Liver (tissue), 9 donors: ENCODE data around the gene GATA5. TPM values are rescaled to one million over a fixed set of nuclear protein-coding genes. Genes with fewer than 3 reads are reported as not detected.

Experiments
- DNase-seq: peaks from one replicate; pipeline ENCODE4 v3.0.0-alpha.2; 2017; ENCODE audit warnings: low spot score
- H3K27ac ChIP-seq, 2 donors: one replicate each; pipeline ENCODE4 v1.7.0; 2013; ENCODE audit warnings: inconsistent platforms in 2 of 2, low read length in 2 of 2, control low read depth in 1 of 2, low read depth in 1 of 2, mild to moderate bottlenecking in 1 of 2
- H3K27me3 ChIP-seq, 4 donors: one replicate each; pipeline versions ENCODE4 v1.6.1 to v1.7.0; 2013; ENCODE audit warnings: low read length in 3 of 4, inconsistent platforms in 1 of 4, mild to moderate bottlenecking in 1 of 4, moderate library complexity in 1 of 4; ENCODE audit not compliant: control insufficient read depth in 4 of 4, insufficient read depth in 4 of 4
- H3K36me3 ChIP-seq, 4 donors: one replicate each; pipeline versions ENCODE4 v1.6.1 to v1.7.0; 2013; ENCODE audit warnings: low read length in 3 of 4, mild to moderate bottlenecking in 3 of 4, low read depth in 1 of 4, moderate library complexity in 1 of 4; ENCODE audit not compliant: control insufficient read depth in 4 of 4, insufficient read depth in 3 of 4
- H3K4me1 ChIP-seq, 4 donors: one replicate each; pipeline versions ENCODE4 v1.6.1 to v1.7.0; 2013; ENCODE audit warnings: low read length in 3 of 4, mild to moderate bottlenecking in 3 of 4, moderate library complexity in 1 of 4; ENCODE audit not compliant: control insufficient read depth in 4 of 4, insufficient read depth in 4 of 4
- H3K4me3 ChIP-seq, 3 donors: one replicate each; pipeline versions ENCODE4 v1.6.1 to v1.7.0; 2013; ENCODE audit warnings: low read length in 3 of 3, control low read depth in 1 of 3, low read depth in 1 of 3, mild to moderate bottlenecking in 1 of 3
- H3K9ac ChIP-seq, 2 donors: one replicate each; pipeline ENCODE4 v1.7.0; 2013; ENCODE audit warnings: low read length in 2 of 2, mild to moderate bottlenecking in 2 of 2, moderate library complexity in 2 of 2, control low read depth in 1 of 2, low read depth in 1 of 2
- H3K9me3 ChIP-seq, 4 donors: one replicate each; pipeline versions ENCODE4 v1.6.1 to v1.7.0; 2013; ENCODE audit warnings: low read length in 3 of 4; ENCODE audit not compliant: control insufficient read depth in 4 of 4
- EGR1 ChIP-seq, 2 donors: IDR thresholded peaks; 2 replicates each; pipeline ENCODE4 v1.6.1; 2016 to 2018; ENCODE audit warnings: antibody characterized with exemption in 2 of 2, low read depth in 2 of 2
- FOXA1 ChIP-seq: IDR thresholded peaks from 2 replicates; pipeline ENCODE4 v1.6.1; 2016; ENCODE audit warnings: antibody characterized with exemption
- FOXA2 ChIP-seq: IDR thresholded peaks from 2 replicates; pipeline ENCODE4 v1.6.1; 2016; ENCODE audit warnings: antibody characterized with exemption
- GABPA ChIP-seq, 2 donors: IDR thresholded peaks in 1 of 2; conservative IDR thresholded peaks in 1 of 2; 2 replicates each; pipeline ENCODE4 v1.6.1; 2016; ENCODE audit warnings: antibody characterized with exemption in 2 of 2, mild to moderate bottlenecking in 1 of 2, moderate library complexity in 1 of 2
- HNF4A ChIP-seq, 2 donors: conservative IDR thresholded peaks; 2 replicates each; pipeline ENCODE4 v1.6.1; 2016; ENCODE audit warnings: antibody characterized with exemption in 2 of 2, mild to moderate bottlenecking in 2 of 2
- HNF4G ChIP-seq: IDR thresholded peaks from 2 replicates; pipeline ENCODE4 v1.6.1; 2016; ENCODE audit warnings: antibody characterized with exemption
- JUND ChIP-seq, 2 donors: IDR thresholded peaks; 2 replicates each; pipeline ENCODE4 v1.6.1; 2016; ENCODE audit warnings: antibody characterized with exemption in 2 of 2
- NR2F2 ChIP-seq: IDR thresholded peaks from 2 replicates; pipeline ENCODE4 v1.6.1; 2016; ENCODE audit warnings: antibody characterized with exemption
- RAD21 ChIP-seq, 2 donors: IDR thresholded peaks; 2 replicates each; pipeline ENCODE4 v1.6.1; 2016; ENCODE audit warnings: antibody characterized with exemption in 2 of 2, mild to moderate bottlenecking in 2 of 2
- RXRA ChIP-seq, 2 donors: IDR thresholded peaks; 2 replicates each; pipeline ENCODE4 v1.6.1; 2017 to 2018; ENCODE audit warnings: antibody characterized with exemption in 2 of 2, mild to moderate bottlenecking in 1 of 2
- SP1 ChIP-seq: IDR thresholded peaks from 2 replicates; pipeline ENCODE4 v1.6.1; 2018; ENCODE audit warnings: antibody characterized with exemption, mild to moderate bottlenecking
- TAF1 ChIP-seq: conservative IDR thresholded peaks from 2 replicates; pipeline ENCODE4 v1.6.1; 2016; ENCODE audit warnings: antibody characterized with exemption, mild to moderate bottlenecking
- YY1 ChIP-seq: IDR thresholded peaks from 2 replicates; pipeline ENCODE4 v1.6.1; 2016; ENCODE audit warnings: antibody characterized with exemption, mild to moderate bottlenecking
- WGBS: extraction: QIAGEN DNeasy Blood & Tissue Kit; methylation state at CpG from one replicate; pipeline ENCODE4 v1.1.7; 2013; 5-methylcytosine and 5-hydroxymethylcytosine counted together
- polyA plus RNA-seq, 2 donors: library from polyadenylated mRNA; stranded (reverse) in 1 of 2; unstranded in 1 of 2; fragments of 200-250 nt in 1 of 2; fragments of >200 nt in 1 of 2; fragmentation: Nextera tagmentation in 1 of 2; extraction: Ambion mirVana in 1 of 2; gene quantifications; one replicate each; pipeline versions ENCODE4 v1.2.1 to v1.2.3, GENCODE V29; 2013 to 2015
- total RNA-seq, 2 donors: library from RNA; depleted of rRNA; stranded (reverse); fragments of >200 nt; gene quantifications; one replicate each; pipeline ENCODE4 v1.2.3, GENCODE V29; 2014
- TF ChIP-seq, protein P1 (sequence below): IDR thresholded peaks from 2 replicates; pipeline ENCODE4 v1.6.1; 2016; ENCODE audit warnings: antibody characterized with exemption
- TF ChIP-seq, protein P2 (sequence below): IDR thresholded peaks from 2 replicates; pipeline ENCODE4 v1.6.1; 2016; ENCODE audit warnings: antibody characterized with exemption, mild to moderate bottlenecking
- TF ChIP-seq, protein P3 (sequence below): IDR thresholded peaks from 2 replicates; pipeline ENCODE4 v1.6.1; 2016; ENCODE audit warnings: antibody characterized with exemption
- TF ChIP-seq, protein P4 (sequence below): IDR thresholded peaks from 2 replicates; pipeline ENCODE4 v1.6.1; 2016; ENCODE audit warnings: antibody characterized with exemption
- TF ChIP-seq, protein P5 (sequence below): fragments of 150-350 bp; IDR thresholded peaks from 2 replicates; pipeline ENCODE4 v1.5.1; 2017; ENCODE audit warnings: improper control_type of control experiment, low read depth, low read length; ENCODE audit not compliant: missing input control
- donor health status: healthy.
- donor health status: healthy.
- donor health status: healthy.
- donor health status: healthy.
- donor health status: healthy.

Gene GATA5
- total and polyA plus RNA-seq, 4 donors: 0.25 to 6.1 (median 0.34) TPM

DNA sequence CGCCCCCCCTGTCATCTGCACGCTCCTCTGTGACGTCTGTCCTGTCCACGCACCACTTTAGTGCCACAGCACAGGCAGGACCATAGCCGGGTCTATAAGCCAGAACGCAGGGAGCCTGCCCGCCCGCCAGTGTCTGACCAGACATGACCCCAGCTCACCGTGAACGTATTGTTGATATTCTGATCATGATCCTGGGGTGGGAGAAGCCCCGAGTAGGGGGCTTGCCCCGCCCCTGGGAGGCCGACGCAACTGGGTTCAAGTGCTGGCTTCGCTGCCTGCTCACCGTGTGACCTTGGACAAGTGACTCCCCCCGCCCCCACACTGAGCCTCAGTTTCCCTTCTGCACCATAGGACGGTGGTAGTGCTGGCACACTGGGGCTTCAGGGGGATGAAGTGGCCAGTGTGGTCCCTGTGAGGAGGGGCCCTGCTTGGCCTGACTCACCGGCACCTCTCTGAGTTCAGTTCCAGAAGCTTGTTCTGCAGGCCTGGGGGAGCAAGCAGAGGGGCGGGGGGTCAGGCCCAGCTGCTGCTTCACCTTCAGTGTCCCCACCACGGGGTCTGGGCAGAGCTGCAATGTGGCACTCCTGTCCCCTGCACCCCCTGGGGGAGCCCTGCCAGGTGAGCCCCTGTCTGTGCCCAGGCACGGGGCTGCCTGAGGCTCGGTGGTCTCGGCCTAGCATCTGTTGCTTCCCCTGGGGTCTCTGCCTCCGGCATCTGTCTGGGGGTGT, 57.6 kb downstream of the GATA5 start:
- Histone ChIP-seq H3K27me3 (no peaks in the 10 kb centered on the region), H3K9me3 (no peaks in the 10 kb centered on the region), H3K4me3 (no peak overlapping the region), H3K36me3 (no peaks in the 10 kb centered on the region), H3K27ac (no peak overlapping the region), H3K9ac (no peak overlapping the region), H3K4me1 (peaks cover 0 to 3% (median 0%) of the 10 kb centered on the region in 4 donors)
- DNase-seq: no peak
- 77% methylated on average over 25 of the region's 25 CpGs for WGBS
- TF ChIP-seq FOXA1 (no peak), TAF1 (no peak), HNF4A (conservative IDR thresholded peaks at IDR 0.05) (no peak), GABPA (IDR thresholded peaks at IDR 0.05 in 1 of 2, conservative IDR thresholded peaks at IDR 0.05 in 1 of 2) (no peak), JUND (IDR thresholded peaks at IDR 0.05) (no peak), NR2F2 (no peak), RXRA (IDR thresholded peaks at IDR 0.05) (no peak), HNF4G (no peak), FOXA2 (no peak), SP1 (no peak), EGR1 (IDR thresholded peaks at IDR 0.05; ENCODE audit: low read depth in 2 of 2) (no peak), YY1 (no peak), RAD21 (IDR thresholded peaks at IDR 0.05) (no peak)
- TF ChIP-seq, protein P1, sequence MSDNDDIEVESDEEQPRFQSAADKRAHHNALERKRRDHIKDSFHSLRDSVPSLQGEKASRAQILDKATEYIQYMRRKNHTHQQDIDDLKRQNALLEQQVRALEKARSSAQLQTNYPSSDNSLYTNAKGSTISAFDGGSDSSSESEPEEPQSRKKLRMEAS: no peak
- TF ChIP-seq, protein P2, sequence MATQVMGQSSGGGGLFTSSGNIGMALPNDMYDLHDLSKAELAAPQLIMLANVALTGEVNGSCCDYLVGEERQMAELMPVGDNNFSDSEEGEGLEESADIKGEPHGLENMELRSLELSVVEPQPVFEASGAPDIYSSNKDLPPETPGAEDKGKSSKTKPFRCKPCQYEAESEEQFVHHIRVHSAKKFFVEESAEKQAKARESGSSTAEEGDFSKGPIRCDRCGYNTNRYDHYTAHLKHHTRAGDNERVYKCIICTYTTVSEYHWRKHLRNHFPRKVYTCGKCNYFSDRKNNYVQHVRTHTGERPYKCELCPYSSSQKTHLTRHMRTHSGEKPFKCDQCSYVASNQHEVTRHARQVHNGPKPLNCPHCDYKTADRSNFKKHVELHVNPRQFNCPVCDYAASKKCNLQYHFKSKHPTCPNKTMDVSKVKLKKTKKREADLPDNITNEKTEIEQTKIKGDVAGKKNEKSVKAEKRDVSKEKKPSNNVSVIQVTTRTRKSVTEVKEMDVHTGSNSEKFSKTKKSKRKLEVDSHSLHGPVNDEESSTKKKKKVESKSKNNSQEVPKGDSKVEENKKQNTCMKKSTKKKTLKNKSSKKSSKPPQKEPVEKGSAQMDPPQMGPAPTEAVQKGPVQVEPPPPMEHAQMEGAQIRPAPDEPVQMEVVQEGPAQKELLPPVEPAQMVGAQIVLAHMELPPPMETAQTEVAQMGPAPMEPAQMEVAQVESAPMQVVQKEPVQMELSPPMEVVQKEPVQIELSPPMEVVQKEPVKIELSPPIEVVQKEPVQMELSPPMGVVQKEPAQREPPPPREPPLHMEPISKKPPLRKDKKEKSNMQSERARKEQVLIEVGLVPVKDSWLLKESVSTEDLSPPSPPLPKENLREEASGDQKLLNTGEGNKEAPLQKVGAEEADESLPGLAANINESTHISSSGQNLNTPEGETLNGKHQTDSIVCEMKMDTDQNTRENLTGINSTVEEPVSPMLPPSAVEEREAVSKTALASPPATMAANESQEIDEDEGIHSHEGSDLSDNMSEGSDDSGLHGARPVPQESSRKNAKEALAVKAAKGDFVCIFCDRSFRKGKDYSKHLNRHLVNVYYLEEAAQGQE: no peak
- TF ChIP-seq, protein P3, sequence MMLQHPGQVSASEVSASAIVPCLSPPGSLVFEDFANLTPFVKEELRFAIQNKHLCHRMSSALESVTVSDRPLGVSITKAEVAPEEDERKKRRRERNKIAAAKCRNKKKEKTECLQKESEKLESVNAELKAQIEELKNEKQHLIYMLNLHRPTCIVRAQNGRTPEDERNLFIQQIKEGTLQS: no peak
- TF ChIP-seq, protein P4, sequence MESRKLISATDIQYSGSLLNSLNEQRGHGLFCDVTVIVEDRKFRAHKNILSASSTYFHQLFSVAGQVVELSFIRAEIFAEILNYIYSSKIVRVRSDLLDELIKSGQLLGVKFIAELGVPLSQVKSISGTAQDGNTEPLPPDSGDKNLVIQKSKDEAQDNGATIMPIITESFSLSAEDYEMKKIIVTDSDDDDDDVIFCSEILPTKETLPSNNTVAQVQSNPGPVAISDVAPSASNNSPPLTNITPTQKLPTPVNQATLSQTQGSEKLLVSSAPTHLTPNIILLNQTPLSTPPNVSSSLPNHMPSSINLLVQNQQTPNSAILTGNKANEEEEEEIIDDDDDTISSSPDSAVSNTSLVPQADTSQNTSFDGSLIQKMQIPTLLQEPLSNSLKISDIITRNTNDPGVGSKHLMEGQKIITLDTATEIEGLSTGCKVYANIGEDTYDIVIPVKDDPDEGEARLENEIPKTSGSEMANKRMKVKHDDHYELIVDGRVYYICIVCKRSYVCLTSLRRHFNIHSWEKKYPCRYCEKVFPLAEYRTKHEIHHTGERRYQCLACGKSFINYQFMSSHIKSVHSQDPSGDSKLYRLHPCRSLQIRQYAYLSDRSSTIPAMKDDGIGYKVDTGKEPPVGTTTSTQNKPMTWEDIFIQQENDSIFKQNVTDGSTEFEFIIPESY: no peak
- TF ChIP-seq, protein P5, sequence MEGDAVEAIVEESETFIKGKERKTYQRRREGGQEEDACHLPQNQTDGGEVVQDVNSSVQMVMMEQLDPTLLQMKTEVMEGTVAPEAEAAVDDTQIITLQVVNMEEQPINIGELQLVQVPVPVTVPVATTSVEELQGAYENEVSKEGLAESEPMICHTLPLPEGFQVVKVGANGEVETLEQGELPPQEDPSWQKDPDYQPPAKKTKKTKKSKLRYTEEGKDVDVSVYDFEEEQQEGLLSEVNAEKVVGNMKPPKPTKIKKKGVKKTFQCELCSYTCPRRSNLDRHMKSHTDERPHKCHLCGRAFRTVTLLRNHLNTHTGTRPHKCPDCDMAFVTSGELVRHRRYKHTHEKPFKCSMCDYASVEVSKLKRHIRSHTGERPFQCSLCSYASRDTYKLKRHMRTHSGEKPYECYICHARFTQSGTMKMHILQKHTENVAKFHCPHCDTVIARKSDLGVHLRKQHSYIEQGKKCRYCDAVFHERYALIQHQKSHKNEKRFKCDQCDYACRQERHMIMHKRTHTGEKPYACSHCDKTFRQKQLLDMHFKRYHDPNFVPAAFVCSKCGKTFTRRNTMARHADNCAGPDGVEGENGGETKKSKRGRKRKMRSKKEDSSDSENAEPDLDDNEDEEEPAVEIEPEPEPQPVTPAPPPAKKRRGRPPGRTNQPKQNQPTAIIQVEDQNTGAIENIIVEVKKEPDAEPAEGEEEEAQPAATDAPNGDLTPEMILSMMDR: no peak
